Measurements from ENCODE around the gene TRMT10C. TPM values are rescaled to one million over a fixed set of nuclear protein-coding genes. Genes with fewer than 3 reads are reported as not detected.

Gene TRMT10C
- total RNA-seq, 6 experiments from 2014 or later: 19.9 to 26.9 (median 22.0) TPM

DNA sequence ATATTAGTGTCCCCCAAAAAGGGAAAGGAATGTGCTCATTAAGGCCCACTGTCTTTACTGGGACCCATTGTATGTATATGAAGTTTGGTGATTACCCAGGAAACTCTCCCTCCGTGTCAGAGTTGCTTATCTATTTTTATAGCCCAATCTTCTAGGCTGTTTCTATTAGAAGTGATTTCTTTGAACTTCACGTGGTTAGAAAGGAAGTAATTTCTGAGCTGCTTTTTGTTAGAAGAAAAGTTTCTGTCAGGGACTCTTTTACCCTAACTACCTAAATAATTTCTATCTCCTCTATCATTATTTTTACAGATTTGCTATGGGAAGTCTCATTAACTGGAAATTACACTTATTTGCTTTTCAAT lies 31.0 kb upstream of the TRMT10C start:
- H3K4me1 Mint-ChIP-seq (ENCODE audit: low read depth): peaks cover 35% of the 10 kb centered on the region
- H3K36me3 Mint-ChIP-seq (ENCODE audit: low read depth): no peaks in the 10 kb centered on the region
- no peak overlapping the region for H3K27ac Mint-ChIP-seq
- no peak overlapping the region for H3K4me3 Mint-ChIP-seq
- TF ChIP-seq, protein P1, sequence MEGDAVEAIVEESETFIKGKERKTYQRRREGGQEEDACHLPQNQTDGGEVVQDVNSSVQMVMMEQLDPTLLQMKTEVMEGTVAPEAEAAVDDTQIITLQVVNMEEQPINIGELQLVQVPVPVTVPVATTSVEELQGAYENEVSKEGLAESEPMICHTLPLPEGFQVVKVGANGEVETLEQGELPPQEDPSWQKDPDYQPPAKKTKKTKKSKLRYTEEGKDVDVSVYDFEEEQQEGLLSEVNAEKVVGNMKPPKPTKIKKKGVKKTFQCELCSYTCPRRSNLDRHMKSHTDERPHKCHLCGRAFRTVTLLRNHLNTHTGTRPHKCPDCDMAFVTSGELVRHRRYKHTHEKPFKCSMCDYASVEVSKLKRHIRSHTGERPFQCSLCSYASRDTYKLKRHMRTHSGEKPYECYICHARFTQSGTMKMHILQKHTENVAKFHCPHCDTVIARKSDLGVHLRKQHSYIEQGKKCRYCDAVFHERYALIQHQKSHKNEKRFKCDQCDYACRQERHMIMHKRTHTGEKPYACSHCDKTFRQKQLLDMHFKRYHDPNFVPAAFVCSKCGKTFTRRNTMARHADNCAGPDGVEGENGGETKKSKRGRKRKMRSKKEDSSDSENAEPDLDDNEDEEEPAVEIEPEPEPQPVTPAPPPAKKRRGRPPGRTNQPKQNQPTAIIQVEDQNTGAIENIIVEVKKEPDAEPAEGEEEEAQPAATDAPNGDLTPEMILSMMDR (IDR thresholded peaks at IDR 0.05): no peak
- DNase-seq: no peak
- no peaks in the 10 kb centered on the region for H3K9me3 Mint-ChIP-seq
- no peaks in the 10 kb centered on the region; the same call in 1 of the 2 replicates for H3K27me3 Mint-ChIP-seq (ENCODE audit: insufficient read depth)

DNA sequence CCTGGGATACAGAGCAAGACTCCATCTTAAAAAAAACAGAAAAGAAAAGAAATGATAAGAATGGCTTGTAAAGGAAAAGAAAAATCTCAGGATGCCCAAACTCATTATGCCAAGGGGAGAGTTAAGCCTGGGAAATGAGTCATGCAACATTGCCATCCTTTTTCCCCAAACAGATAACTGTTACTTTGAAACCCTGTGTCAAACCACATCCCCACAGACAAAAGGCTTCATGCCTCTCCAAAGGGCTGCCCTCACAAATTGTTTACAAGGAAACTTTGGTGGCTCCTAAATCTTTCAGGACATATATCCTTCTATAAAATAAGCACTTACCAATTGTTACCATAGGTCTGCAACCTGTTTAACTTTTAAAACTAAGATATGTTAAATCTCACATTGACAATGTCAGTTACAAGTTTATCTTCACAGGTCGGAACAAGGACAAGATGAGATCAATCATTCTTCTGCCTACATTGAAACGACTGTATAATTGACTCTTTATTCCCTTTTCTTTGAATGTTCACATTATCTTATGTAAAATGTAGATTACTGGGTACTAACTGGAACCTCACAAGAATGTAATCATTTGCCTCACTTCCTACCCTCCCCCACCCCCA lies 30.1 kb upstream of the TRMT10C start:
- Mint-ChIP-seq H3K4me3 (no peak overlapping the region), H3K27ac (no peak overlapping the region), H3K4me1 (ENCODE audit: low read depth) (peaks cover 35% of the 10 kb centered on the region), H3K27me3 (ENCODE audit: insufficient read depth) (no peaks in the 10 kb centered on the region; the same call in 1 of the 2 replicates), H3K9me3 (no peaks in the 10 kb centered on the region), H3K36me3 (ENCODE audit: low read depth) (no peaks in the 10 kb centered on the region)
- DNase-seq: no peak
- TF ChIP-seq, protein P1 (IDR thresholded peaks at IDR 0.05): no peak

DNA sequence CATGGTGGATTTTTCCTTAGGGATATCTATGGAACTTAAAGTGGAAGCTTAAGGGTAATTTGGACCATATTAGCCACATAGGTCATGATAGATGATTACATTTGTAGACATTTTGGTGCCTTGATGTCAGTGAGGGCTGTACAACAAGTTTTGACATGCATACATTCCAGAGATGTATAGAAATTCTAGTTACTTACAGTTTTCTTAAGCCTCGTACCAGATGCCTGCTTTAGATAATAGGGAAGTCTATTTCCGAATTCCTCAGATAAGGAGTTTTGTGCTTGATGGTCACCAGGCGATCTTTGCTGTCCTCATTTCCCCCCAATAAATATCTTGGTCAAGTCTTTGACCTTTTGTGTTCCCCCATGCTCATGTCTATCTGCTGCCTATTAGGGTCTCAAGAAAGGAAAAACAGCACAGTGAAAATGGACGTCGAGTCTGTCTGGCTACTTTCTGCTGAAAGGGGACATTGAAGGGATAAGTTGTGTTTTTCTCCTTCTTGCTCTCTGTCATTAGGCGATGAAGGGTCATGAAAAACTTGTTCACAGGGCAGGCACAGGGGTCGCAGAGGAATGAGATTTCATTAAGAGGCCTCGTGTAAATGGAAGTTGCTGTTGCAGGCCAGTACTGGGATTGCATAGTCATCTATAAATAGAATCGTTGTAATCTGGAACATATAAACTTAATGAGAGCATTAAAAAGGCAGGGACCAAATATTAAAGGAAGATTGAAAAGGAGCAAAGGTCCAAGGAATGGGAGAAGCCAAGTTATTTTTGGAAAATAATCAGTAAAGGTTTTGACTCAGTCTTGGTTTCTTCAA lies 28.7 kb upstream of the TRMT10C start:
- no peak for DNase-seq
- no peak overlapping the region; the same call in 1 of the 2 replicates for H3K27ac Mint-ChIP-seq

DNA sequence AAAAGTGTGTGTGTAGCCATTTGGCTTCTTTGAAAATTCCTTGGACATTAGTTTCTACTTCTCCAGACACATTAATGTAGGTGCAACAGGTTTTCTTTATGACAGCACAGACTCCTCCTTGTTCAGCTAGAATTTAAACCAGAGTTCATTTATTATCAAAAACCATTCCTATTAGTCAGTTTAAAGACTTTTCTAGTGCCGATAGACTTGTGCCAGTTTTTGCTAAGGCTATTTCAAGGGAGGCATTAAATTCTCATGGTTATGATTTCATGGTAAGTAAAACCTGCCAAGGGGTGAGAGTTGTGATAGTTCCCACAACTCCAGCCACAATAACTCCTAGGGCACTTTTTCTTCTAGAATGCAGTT lies 28.1 kb upstream of the TRMT10C start:
- DNase-seq: peak; percentile 8
- H3K27me3 Mint-ChIP-seq (ENCODE audit: insufficient read depth): peaks cover 11% of the 10 kb centered on the region
- no peak overlapping the region; the same call in 1 of the 2 replicates for H3K27ac Mint-ChIP-seq
- H3K4me3 Mint-ChIP-seq: no peak overlapping the region
- no peaks in the 10 kb centered on the region for H3K9me3 Mint-ChIP-seq
- peaks cover 35% of the 10 kb centered on the region for H3K4me1 Mint-ChIP-seq (ENCODE audit: low read depth)
- H3K36me3 Mint-ChIP-seq (ENCODE audit: low read depth): no peaks in the 10 kb centered on the region
- TF ChIP-seq, protein P1 (IDR thresholded peaks at IDR 0.05): no peak

More for the DNA sequence above, 28.7 kb upstream of the TRMT10C start:
- TF ChIP-seq, protein P1 (IDR thresholded peaks at IDR 0.05): no peak
- peaks cover 35% of the 10 kb centered on the region for H3K4me1 Mint-ChIP-seq (ENCODE audit: low read depth)
- H3K4me3 Mint-ChIP-seq: peak overlapping the region; percentile 4; the same call in 1 of the 2 replicates
- H3K36me3 Mint-ChIP-seq (ENCODE audit: low read depth): no peaks in the 10 kb centered on the region
- peaks cover 6% of the 10 kb centered on the region for H3K27me3 Mint-ChIP-seq (ENCODE audit: insufficient read depth)
- H3K9me3 Mint-ChIP-seq: no peaks in the 10 kb centered on the region

- Mint-ChIP-seq H3K36me3 (ENCODE audit: low read depth) (no peaks in the 10 kb centered on the region; the same call in 1 of the 2 replicates), H3K27me3 (ENCODE audit: insufficient read depth) (peaks cover 25% of the 10 kb centered on the region), H3K4me3 (no peak overlapping the region), H3K4me1 (ENCODE audit: low read depth) (peaks cover 35% of the 10 kb centered on the region), H3K9me3 (peaks cover 6% of the 10 kb centered on the region; the same call in 1 of the 2 replicates), H3K27ac (no peak overlapping the region)
- TF ChIP-seq, protein P1 (IDR thresholded peaks at IDR 0.05): no peak
- DNase-seq: no peak
Measured at GRCh38 chr3:101535221-101535620, 26.4 kb upstream of the TRMT10C start.
